GM12874 (cell line): ENCODE data around the gene NAGPA.

Source experiments
- CTCF ChIP-seq: IDR thresholded peaks from 2 replicates; pipeline ENCODE4 v1.5.1; 2011; ENCODE audit warnings: low read depth, mild to moderate bottlenecking, control low read depth, low read length, moderate library complexity; ENCODE audit not compliant: insufficient read depth

NAGPA gene

GRCh38 chr16:5033256-5034166 is at the start of gene NAGPA:
NAGPA (minus strand) TSS chr16:5033935; CDS start chr16:5033914, 21 bp downstream.
- no peak for TF ChIP-seq CTCF

GRCh38 chr16:5078626-5079025 is 44.9 kb upstream of the NAGPA start:
- TF ChIP-seq CTCF: no peak

GRCh38 chr16:5077304-5077703 is 43.6 kb upstream of the NAGPA start:
- no peak for TF ChIP-seq CTCF

- TF ChIP-seq CTCF: no peak
Measured at GRCh38 chr16:5075637-5076036, 41.9 kb upstream of the NAGPA start.

- no peak for TF ChIP-seq CTCF
Measured at GRCh38 chr16:5073279-5073629, 39.5 kb upstream of the NAGPA start.

- TF ChIP-seq CTCF: no peak
Measured at GRCh38 chr16:5072334-5073278, 38.9 kb upstream of the NAGPA start.

GRCh38 chr16:5071681-5072333 is 38.1 kb upstream of the NAGPA start, which contains the start of gene ALG1:
ALG1 (plus strand) TSS chr16:5071843; CDS start chr16:5071850, 7 bp downstream.
- no peak for TF ChIP-seq CTCF
